Stomach smooth muscle (tissue), 2 donors: Measurements from ENCODE around the gene PIRT.

Experiments used
- H3K27ac ChIP-seq: one replicate; pipeline ENCODE4 v1.7.0; 2013; ENCODE audit warnings: mild to moderate bottlenecking, low read length, inconsistent platforms
- H3K27me3 ChIP-seq, 2 donors: one replicate each; pipeline ENCODE4 v1.7.0; 2013; ENCODE audit warnings: low read length in 2 of 2; ENCODE audit not compliant: insufficient read depth in 2 of 2, control insufficient read depth in 1 of 2
- H3K36me3 ChIP-seq, 2 donors: one replicate each; pipeline ENCODE4 v1.7.0; 2013; ENCODE audit warnings: low read length in 2 of 2; ENCODE audit not compliant: control insufficient read depth in 2 of 2, insufficient read depth in 2 of 2
- H3K4me1 ChIP-seq: one replicate; pipeline ENCODE4 v1.7.0; 2013; ENCODE audit warnings: low read length; ENCODE audit not compliant: control insufficient read depth, insufficient read depth
- H3K4me3 ChIP-seq, 2 donors: one replicate each; pipeline ENCODE4 v1.7.0; 2013; ENCODE audit warnings: low read length in 2 of 2
- H3K9ac ChIP-seq, 2 donors: one replicate each; pipeline ENCODE4 v1.7.0; 2013; ENCODE audit warnings: low read length in 2 of 2, mild to moderate bottlenecking in 1 of 2
- H3K9me3 ChIP-seq, 2 donors: one replicate each; pipeline ENCODE4 v1.7.0; 2013; ENCODE audit warnings: low read length in 2 of 2; ENCODE audit not compliant: control insufficient read depth in 2 of 2
- donor health status: healthy.
- donor health status: Pancreatic carcinoma.

The PIRT gene

DNA sequence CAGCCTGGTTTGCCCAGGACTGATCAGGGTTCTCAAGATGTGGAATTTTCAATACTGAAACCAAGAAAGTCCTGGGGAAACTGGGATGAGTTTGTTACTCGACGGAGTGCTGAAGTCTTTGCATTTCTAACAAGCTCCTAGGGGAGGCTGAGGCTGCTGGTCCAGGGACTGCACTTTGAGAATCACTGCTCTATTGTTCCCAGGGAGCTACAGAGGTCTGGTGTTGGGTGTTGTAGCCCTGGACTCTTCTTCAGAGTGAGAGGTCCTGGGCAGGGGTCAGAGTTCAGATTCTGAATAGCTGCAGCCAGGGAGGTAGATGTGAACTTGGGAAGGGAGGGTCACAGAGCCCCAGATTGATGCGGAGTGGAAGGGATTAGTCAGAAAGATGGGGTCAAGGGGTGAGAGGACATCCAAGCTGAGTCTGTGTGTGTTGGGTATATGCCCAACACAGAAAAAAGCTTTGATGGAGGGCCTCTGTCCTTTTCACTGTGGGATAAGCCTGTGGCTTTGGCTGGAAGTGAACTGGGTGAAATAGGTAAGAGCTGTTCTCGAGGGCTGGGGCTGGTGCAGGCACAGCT lies 48.1 kb downstream of the PIRT start:
- no peak overlapping the region for H3K4me3 ChIP-seq
- H3K27ac ChIP-seq = no peak overlapping the region
- H3K9me3 ChIP-seq = no peaks in the 10 kb centered on the region
- H3K9ac ChIP-seq = no peak overlapping the region
- H3K36me3 ChIP-seq = no peaks in the 10 kb centered on the region
- no peaks in the 10 kb centered on the region for H3K4me1 ChIP-seq
- no peaks in the 10 kb centered on the region for H3K27me3 ChIP-seq

DNA sequence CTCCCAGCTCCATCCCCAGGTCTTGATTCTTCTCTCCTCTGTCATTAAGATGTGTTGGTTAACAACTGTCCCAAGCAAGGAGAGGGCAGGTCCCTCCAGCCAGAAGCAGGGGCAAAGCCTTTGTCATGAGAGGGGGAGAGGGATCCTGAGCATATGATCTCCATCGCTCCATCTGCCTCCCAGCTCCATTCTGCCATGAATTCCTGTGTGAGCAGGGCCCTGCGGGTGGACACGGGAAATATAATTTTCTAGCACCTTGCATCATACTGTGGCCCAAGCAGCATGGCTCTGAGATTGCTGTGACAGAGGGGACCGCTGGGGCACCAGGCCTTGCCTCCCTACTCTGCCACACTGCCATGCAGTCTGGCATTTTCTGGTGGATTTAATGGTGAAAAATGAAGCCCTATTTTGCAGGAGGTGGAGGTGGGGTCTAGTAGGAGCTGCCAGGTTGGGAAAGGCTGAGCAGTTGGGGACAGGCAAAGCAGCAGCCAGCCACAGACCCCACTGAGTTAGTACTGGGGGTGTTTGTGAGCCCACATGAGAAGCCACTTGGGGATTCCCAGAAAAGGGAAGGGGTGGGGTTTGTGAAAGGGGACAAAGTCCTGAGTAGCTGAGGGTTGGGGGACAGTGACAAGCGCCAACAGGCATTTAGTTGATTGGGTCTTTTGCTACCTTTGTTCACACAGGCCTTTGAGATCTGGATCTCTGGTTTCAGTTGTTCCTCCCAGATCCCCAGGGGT lies 50.4 kb downstream of the PIRT start:
- H3K4me3 ChIP-seq = no peak overlapping the region
- no peak overlapping the region for H3K27ac ChIP-seq
- H3K4me1 ChIP-seq = no peaks in the 10 kb centered on the region
- no peaks in the 10 kb centered on the region for H3K27me3 ChIP-seq
- H3K36me3 ChIP-seq = no peaks in the 10 kb centered on the region
- no peak overlapping the region for H3K9ac ChIP-seq
- H3K9me3 ChIP-seq = no peaks in the 10 kb centered on the region

DNA sequence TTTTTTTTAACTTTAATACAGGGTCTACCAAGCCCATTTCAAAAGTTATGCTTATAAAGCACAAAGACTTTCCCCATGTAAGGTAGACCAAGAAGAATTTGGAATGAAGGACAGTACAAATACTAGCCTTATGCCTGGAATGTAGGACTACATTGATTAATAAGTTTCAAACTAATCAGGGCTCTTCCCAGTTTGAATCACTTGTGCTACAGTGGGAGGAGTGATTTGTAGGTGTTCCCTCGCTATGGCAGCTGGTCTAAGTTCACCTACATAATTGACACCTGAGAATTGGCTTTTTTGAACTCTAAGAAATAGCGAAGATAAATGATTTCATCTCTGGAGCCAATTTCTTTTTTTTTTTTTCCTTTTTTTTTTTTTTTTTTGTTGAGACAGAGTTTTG lies 52.6 kb downstream of the PIRT start:
- Histone ChIP-seq H3K9me3 (no peaks in the 10 kb centered on the region), H3K36me3 (no peaks in the 10 kb centered on the region), H3K27me3 (no peaks in the 10 kb centered on the region), H3K4me1 (no peaks in the 10 kb centered on the region), H3K27ac (no peak overlapping the region), H3K4me3 (no peak overlapping the region), H3K9ac (no peak overlapping the region)

DNA sequence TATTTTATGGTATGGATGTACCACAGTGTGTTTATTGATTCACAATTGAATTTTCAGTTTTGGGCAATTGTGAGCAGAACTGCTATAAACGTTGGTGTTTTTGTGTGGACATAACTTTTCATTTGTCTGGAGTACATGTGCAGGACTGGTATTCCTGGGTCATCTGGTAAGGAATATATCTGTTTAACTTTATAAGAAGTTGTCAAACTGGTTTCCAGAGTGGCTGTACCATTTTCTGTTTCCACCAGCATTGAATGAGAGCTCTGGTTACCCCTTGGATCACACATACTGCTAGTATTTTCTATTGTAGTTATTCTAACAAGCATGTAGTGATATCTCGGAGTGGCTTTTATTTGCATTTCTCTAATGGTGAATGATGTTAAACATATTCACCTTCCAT lies 58.3 kb downstream of the PIRT start:
- no peaks in the 10 kb centered on the region for H3K36me3 ChIP-seq

DNA sequence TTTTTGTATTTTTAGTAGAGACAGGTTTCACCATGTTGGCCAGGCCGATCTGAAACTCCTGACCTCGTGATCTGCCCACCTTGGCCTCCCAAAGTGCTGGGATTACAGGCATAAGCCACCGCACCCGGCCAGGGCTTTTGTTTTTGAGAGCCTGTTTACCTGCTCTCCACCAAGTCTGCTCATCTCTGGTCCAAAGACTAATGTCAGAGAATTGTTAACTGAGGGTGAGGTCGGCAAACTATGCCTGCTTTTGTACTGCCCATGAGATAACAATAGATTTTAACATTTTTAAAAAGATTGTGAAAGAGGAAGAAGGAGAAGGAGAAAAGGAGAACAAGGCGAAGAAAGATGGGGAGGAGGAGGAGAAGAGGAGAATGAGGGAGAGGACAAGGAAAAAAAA lies 60.0 kb downstream of the PIRT start:
- peaks cover 0 to 3% of the 10 kb centered on the region in 2 donors for H3K9me3 ChIP-seq
- H3K27me3 ChIP-seq = no peaks in the 10 kb centered on the region
- H3K36me3 ChIP-seq = no peaks in the 10 kb centered on the region
- H3K9ac ChIP-seq = no peak overlapping the region
- no peak overlapping the region for H3K4me3 ChIP-seq
- no peaks in the 10 kb centered on the region for H3K4me1 ChIP-seq
- no peak overlapping the region for H3K27ac ChIP-seq

More for the DNA sequence above, 58.3 kb downstream of the PIRT start:
- Histone ChIP-seq H3K4me1 (no peaks in the 10 kb centered on the region), H3K9ac (no peak overlapping the region), H3K27me3 (no peaks in the 10 kb centered on the region), H3K27ac (no peak overlapping the region), H3K9me3 (peaks cover 0 to 3% of the 10 kb centered on the region in 2 donors), H3K4me3 (no peak overlapping the region)

DNA sequence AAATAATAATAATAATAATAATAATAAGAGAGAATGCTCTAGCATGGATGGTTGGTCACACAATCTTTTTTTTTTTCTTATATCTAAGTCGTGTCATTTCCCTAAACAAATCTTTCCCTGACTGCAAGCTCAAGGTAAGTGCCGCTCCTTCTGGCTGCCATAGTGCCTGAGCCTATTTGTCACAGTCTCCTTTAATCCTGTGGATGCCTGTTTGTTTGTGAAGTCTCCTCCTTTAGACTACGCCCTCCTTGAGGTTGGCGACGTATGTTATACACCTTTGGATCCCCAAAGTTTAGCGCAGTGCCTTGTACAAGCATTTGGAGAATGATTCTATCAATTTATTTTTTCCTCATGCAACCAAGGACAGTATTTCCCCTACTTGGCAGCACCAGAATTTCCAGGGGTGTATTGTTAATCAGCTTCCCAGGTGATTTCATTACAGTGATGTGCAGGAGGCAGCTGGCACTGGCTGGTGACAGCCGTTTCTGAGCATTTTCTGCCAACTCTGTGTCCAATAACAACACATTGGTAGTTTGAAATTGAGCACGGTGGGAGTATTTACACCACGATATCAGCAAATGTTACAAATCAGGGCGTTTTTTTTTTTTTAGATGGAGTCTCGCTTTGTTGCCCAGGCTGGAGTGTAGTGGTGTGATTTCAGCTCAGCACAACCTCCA lies 60.6 kb downstream of the PIRT start:
- Histone ChIP-seq H3K9me3 (peaks cover 3% of the 10 kb centered on the region in 2 donors), H3K27ac (no peak overlapping the region), H3K36me3 (no peaks in the 10 kb centered on the region), H3K27me3 (no peaks in the 10 kb centered on the region), H3K4me3 (no peak overlapping the region), H3K9ac (no peak overlapping the region), H3K4me1 (no peaks in the 10 kb centered on the region)

DNA sequence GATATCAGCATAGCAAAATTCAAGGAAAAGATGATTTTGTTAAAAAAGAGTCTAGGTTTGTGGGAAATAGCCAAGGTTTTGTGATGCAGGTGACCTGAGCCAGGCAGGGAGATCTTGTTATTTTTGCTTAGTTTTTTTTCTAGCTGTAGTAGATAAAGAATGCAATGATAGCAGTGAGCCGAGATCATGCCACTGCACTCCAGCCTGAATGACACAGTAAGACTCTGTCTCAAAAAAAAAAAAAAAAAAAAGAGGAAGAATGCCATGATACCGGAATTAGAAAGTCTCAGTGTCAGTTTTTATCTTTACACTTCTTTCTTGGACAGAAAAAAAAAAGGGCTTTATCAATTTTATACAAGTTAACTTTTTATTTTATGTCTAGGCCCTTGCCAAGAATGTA lies 61.5 kb downstream of the PIRT start:
- H3K36me3 ChIP-seq = no peaks in the 10 kb centered on the region
- H3K27ac ChIP-seq = no peak overlapping the region
- H3K4me1 ChIP-seq = no peaks in the 10 kb centered on the region
- H3K9ac ChIP-seq = no peak overlapping the region
- H3K9me3 ChIP-seq = peaks cover 3 to 8% of the 10 kb centered on the region in 2 donors
- no peaks in the 10 kb centered on the region for H3K27me3 ChIP-seq
- no peak overlapping the region for H3K4me3 ChIP-seq

DNA sequence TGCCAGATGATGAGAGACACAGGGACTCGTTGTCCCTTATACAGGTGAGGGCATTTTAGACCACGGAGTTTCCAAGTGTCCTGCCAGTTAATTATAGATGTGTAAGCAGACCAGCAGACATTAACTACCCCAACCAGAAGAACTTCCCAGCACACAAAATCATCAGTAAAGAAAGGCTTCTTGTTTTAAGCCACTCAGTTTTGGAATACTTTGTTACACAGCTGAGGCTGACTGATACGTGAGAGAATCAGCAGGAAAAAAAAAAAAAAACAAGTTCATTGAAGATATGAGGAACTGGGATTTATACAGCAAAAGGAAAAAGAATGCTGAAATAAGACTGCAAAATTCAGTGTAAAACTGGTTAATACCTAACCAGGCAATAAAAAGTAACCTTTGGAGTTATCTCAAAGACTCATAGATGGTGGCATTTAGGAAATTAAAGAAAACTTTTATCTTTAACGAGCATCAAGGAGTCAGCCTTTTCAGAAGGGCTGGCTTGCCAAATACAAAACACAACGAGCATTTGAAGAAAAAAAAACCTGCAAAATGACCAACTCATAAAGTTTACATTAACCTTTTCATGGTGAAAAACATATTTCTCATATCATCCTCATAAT lies 62.0 kb downstream of the PIRT start:
- peaks cover 3 to 8% of the 10 kb centered on the region in 2 donors for H3K9me3 ChIP-seq
- no peaks in the 10 kb centered on the region for H3K27me3 ChIP-seq
- H3K4me1 ChIP-seq = no peaks in the 10 kb centered on the region
- no peak overlapping the region for H3K27ac ChIP-seq
- H3K9ac ChIP-seq = no peak overlapping the region
- H3K36me3 ChIP-seq = no peaks in the 10 kb centered on the region
- no peak overlapping the region for H3K4me3 ChIP-seq

DNA sequence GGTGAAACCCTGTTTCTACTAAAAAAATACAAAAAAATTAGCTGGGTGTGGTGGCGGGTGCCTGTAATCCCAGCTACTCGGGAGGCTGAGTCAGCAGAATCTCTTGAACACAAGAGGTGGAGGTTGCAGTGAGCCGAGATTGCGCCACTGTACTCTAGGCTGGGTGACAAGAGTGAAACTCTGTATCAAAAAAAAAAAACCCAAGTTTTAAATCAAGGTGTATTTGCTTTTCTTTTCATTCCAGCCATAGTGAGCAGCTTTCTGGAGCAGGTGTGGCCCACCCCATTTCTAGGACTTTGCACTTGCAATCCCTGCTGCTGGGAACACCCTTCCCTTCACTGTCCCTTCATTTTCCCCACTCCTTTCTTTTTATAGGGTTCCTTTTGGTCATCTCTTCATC lies 62.8 kb downstream of the PIRT start:
- no peak overlapping the region for H3K9ac ChIP-seq
- no peak overlapping the region for H3K4me3 ChIP-seq
- H3K27ac ChIP-seq = no peak overlapping the region
- no peaks in the 10 kb centered on the region for H3K27me3 ChIP-seq
- H3K4me1 ChIP-seq = no peaks in the 10 kb centered on the region
- H3K9me3 ChIP-seq = peaks cover 3 to 8% of the 10 kb centered on the region in 2 donors
- no peaks in the 10 kb centered on the region for H3K36me3 ChIP-seq

DNA sequence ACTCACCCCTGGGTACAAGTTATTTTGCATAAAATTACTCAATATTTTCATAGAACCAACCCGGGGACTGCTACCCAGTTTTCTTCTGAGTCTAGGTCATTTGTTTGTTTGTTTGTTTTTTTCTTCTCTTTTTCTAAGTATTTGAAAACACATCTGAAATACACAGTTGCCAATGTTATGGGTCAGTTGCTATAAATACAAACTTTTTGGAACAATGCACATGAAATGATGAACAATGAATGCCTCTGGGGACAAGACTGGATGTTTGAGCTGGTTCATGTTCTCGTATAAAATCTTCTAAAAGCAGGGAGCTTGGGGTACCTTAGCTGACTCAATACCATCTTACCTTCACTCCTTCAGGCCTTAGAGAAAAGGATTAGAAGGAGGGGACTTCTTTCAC lies 64.5 kb downstream of the PIRT start:
- Histone ChIP-seq H3K36me3 (no peaks in the 10 kb centered on the region), H3K27me3 (no peaks in the 10 kb centered on the region), H3K27ac (no peak overlapping the region), H3K9me3 (peaks cover 8 to 9% of the 10 kb centered on the region in 2 donors), H3K4me1 (no peaks in the 10 kb centered on the region), H3K9ac (no peak overlapping the region), H3K4me3 (no peak overlapping the region)
